GM19239 (cell line): ENCODE data around the gene WDR70.
A peak's percentile ranks its signal among the peaks of the same experiment; 100 is the strongest.
"Not testable (repeated sequence)": the region's sequence is repeated elsewhere in the genome, so short reads cannot be mapped to it uniquely, and the experiment has no call there.

ENCODE experiments used
- DNase-seq: peaks from one replicate; pipeline ENCODE4 v3.0.0; 2011; ENCODE audit warnings: low spot score; ENCODE audit not compliant: insufficient read length
- FAIRE-seq: peaks from 2 replicates; lab custom pipeline; 2011; peaks lifted over from hg19 to GRCh38; lab: Jason Lieb, UNC

Gene WDR70

DNA sequence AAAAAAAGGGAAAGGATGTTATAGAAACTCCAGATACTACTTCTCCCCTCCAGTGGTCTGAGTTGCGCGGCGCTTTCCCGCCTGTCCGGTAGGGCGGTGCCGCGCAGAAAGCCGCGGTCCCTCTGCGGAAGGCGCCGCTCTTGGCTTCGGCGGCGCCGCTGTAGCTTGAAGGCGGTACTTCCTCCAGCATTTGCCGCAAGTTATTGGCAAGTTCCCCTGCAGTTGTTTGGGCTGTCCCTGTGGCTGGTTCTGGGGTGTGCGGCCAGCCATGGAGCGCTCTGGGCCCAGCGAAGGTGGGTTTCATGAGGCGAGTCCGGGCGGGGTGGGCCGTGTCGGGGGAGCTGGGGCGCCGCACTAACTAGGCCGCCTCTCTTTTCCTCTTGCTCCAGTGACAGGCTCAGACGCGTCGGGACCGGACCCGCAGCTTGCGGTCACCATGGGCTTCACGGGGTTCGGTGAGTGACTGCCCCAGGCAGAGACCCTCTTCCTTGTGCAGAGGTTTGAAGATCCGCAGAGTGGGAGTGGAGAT, at the start of gene WDR70:
TSS of gene WDR70 (plus strand) at position 219 of the 529 bp plus-strand sequence. CDS start at position 269, 50 bp downstream.
- DNase-seq (peak; percentile 44), FAIRE-seq (peak; percentile 90)

GRCh38 chr5:37334754-37335153, 44.4 kb upstream of the WDR70 start:
- DNase-seq, FAIRE-seq: not testable (repeated sequence)

DNA sequence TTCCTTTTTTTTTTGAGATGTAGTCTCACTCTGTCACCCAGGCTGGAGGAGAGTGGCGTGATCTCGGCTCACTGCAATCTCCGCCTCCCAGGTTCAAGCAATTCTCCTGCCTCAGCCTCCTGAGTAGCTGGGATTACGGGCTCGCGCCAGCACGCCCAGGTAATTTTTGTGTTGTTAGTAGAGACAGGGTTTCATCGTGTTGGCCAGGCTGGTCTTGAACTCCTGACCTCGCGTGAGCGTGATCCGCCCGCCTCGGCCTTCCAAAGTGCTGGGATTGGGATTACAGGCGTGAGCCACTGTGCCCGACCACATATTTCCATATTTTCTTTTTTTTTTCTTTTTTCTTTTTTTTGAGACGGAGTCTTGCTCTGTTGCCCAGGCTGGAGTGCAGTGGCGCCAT, 36.4 kb upstream of the WDR70 start:
- FAIRE-seq, DNase-seq: not testable (repeated sequence)

GRCh38 chr5:37355161-37355560, 24.0 kb upstream of the WDR70 start:
- DNase-seq (no peak), FAIRE-seq (no peak)

- FAIRE-seq (no peak), DNase-seq (no peak)
Measured at GRCh38 chr5:37370550-37370863, 8.6 kb upstream of the WDR70 start.

- DNase-seq: peak; percentile 76
- peak; percentile 98 for FAIRE-seq
Measured at GRCh38 chr5:37370864-37371726, 8.0 kb upstream of the WDR70 start, which contains the start of gene NUP155. Gene NUP155 (minus strand): TSS chr5:37371106. CDS start chr5:37370977, 129 bp downstream.

- DNase-seq (no peak), FAIRE-seq (no peak)
Measured at GRCh38 chr5:37375091-37375490, 4.0 kb upstream of the WDR70 start.

DNA sequence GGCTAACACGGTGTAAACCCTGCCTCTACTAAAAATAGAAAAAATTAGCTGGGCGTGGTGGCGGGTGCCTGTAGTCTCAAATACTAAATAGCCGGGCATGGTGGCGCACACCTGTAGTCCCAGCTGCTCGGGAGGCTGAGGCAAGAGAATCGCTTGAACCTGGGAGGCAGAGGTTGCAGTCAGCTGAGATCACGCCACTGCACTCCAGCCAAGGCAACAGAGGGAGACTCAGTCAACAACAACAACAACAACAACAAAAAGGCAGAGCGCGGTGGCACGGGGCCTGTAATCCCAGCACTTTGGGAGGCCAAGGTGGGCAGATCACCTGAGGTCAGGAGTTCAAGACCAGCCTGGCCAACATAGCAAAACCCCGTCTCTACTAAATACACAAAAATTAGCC, 1.1 kb upstream of the WDR70 start:
- FAIRE-seq, DNase-seq: not testable (repeated sequence)

DNA sequence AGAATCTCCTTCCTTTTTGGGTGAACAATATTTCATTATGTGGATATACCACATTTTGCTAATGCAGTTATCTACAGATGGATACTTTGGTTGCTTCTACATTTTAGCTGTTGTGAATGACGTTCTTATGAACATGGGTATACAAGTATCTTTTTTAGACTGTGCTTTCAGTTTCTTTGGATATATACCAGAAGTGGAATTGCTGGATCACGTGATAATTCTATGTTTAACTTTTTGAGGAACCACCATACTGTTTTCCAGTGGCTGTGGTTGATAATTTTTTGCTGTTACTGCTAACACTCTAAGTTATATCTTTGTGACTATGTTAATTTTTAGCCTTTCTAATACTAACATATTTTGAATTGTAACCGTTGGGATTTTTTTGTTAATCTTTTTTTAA, 12.5 kb downstream of the WDR70 start:
- no peak for DNase-seq

GRCh38 chr5:37396352-37396751, 17.2 kb downstream of the WDR70 start:
- DNase-seq (no peak), FAIRE-seq (no peak)

More for the DNA sequence above, 12.5 kb downstream of the WDR70 start:
- no peak for FAIRE-seq

DNA sequence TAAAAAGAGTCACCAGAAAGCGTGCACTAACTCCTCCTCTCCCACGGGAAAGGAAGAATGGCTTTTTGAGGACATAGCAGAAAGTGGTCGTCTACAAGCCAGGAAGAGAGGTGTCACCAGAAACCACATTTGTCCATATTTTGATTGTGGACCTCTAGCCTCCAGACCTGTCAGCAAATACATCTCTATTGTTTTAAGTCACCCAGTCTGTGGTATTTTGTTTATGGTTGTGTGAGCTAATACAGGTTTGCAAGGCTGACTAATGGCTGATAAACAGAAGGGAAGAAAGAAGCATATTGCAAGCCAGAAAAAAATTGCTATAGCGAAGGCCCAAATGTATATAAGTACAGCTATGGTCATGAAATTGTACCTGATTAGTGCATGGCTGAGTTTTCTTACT, 21.4 kb downstream of the WDR70 start:
- DNase-seq (no peak), FAIRE-seq (no peak)

DNA sequence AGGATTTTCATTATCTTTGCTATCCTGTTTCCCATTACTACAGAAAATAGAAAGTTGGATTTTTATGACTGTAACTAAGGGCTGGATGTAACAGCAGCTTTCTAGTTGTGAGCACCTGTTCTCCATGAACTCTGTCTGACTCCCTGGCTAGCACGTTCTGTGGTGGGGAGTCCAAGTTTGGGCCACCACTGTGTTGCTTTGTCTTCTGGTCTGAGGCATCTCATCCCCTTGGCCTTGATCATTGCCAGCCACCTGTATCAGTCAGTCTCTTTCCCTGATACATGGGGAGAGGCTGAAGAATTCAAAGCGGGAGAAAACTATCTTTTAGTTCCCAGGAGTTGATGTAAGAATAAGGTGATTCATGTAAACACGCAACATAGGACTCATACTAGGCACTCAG, 33.4 kb downstream of the WDR70 start:
- FAIRE-seq (no peak), DNase-seq (no peak)

- not testable (repeated sequence) for FAIRE-seq
Measured at GRCh38 chr5:37415456-37415855, 36.3 kb downstream of the WDR70 start.

DNA sequence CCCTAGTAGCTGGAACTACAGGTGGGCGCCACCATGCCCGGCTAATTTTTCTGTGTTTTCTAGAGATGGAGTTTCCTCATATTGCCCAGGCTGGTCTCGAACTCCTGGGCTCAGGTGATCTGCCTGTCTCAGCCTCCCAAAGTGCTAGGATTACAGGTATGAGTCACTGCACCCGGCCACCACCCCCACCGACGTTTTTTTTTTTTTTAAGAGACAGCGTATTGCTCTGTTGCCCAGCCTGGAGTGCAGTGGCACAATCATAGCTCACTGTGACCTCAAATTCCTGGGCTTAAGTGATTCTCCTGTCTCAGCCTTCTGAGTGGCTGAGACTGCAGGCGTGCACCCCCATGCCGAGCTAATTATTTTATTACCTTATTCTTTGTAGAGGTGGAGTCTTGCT, 38.2 kb downstream of the WDR70 start:
- DNase-seq (no peak), FAIRE-seq (no peak)

More at GRCh38 chr5:37415456-37415855, 36.3 kb downstream of the WDR70 start:
- DNase-seq: not testable (repeated sequence)

DNA sequence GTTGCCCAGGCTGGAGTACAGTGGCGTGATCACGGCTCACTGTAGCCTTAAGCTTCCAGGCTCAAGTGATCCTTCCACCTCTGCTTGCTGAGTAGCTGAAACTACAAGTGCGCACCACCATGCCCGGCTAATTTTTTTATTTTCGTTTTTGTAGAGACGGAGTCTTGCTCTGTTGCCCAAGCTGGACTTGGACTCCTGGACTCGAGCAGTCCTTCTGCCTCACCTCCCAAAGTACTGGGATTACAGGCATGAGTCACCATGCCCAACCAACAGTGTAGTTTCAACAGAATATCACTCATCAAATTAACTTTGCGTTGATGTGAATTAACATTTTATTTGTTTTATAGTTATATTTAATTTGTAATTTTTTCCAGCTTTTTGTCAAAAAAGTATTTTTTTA, 45.3 kb downstream of the WDR70 start:
- FAIRE-seq: no peak
- no peak for DNase-seq

DNA sequence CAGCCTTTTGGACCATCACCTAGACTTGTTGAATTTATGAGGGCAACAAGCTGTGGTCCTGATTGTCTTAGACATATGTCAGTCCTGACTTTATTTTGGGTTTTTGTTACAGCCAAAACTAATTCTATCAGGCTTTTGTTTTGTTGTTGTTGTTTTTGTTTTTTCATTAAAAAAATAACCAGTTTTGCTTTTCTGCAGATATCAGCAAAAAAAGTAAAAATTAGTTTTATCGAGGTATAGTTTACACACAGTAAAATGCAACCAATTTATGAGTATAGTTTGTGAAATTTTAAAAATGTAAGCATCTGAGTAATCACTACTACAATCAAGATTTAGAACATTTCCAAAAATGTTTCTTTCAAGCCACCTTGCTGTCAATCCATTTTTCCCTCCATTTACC, 48.9 kb downstream of the WDR70 start:
- no peak for DNase-seq
- FAIRE-seq: no peak

GRCh38 chr5:37435261-37435660, 56.1 kb downstream of the WDR70 start:
- DNase-seq (no peak), FAIRE-seq (no peak)

DNA sequence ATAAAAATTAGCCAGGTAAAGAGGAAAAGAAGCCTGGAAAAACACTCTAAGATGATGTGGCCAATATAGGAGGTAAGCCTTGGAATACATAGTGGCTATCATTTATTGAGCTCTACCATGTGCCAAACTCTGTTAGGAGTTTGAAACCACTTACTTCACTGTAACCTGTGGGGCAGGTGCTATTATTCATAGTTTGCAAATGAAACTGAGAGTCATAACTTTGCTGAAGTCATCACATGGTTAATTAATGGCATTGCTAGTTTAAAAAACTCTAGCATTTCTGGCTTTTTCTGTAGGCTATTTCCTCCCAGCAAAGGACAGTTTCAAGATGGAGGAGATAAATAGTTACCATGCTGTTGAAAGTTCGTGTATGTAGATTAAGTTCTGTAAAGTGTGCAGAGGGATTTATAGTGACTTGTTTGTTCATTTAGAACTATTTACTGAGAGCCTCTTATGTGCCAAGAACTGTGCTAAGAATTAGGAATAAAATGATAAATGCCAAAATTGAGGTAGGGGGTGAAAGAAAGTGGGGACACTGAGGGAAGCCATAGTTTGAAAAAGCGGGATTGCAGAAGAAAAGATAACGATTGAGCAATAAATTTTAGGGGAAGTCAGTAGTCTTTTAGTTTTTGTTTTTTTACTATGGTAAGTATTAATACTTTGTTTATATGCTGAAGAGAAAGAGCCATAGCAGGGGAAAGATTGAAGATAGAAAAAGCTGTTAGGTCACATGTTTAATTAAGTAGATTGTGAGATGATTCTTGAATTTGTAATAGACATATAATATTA, 57.2 kb downstream of the WDR70 start:
- DNase-seq: no peak
- FAIRE-seq: peak; percentile 76

DNA sequence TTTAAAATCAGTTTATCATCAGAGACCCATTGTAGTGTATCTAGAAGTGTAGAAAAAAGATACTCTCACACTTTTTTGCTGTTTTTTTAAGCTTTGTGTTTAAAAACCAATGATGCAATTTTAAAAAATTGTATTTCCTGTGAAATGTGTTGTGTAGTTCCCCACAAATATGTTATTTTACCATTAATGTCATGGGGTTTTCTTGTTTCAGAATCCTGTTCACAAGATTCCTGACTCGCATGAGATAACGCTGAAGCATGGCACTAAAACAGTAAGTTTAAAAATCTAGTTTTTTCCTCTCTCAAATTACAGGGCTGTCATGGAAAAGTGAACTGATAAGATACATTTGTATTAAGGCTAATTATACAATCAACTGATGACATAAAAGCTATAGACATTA, 58.6 kb downstream of the WDR70 start:
- FAIRE-seq: no peak

GRCh38 chr5:37445783-37446182, 66.7 kb downstream of the WDR70 start:
- not testable (repeated sequence) for DNase-seq, FAIRE-seq

More for the DNA sequence above, 58.6 kb downstream of the WDR70 start:
- no peak for DNase-seq

DNA sequence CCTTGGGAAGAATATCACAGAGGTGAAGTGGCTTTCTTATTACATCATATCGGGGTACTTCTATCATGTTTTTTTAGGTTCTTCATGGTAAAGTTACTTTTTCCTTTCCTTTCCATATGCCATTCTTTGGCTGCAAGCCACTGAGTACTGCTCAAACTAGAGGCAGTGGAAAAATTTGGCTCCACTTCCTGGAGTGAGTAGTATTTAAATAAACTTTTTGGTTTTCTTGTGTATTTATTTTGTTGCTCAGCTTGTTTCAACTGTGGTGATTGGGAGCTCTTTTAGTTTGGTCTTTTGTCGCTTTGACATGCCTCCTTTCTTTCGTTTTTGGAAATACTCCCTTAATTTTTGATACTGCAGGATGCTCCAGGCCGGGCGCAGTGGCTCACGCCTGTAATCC, 69.8 kb downstream of the WDR70 start:
- DNase-seq (no peak), FAIRE-seq (no peak)
